NCI-H345 treated with DMSO at 0.1 percent for 48 hours (cell line): ENCODE data around the gene LRRC19.

Experiments used
- DNase-seq: peaks from one replicate; lab custom pipeline; 2025; ENCODE audit not compliant: unreplicated experiment; lab: John Stamatoyannopoulos, UW

The LRRC19 gene

DNA sequence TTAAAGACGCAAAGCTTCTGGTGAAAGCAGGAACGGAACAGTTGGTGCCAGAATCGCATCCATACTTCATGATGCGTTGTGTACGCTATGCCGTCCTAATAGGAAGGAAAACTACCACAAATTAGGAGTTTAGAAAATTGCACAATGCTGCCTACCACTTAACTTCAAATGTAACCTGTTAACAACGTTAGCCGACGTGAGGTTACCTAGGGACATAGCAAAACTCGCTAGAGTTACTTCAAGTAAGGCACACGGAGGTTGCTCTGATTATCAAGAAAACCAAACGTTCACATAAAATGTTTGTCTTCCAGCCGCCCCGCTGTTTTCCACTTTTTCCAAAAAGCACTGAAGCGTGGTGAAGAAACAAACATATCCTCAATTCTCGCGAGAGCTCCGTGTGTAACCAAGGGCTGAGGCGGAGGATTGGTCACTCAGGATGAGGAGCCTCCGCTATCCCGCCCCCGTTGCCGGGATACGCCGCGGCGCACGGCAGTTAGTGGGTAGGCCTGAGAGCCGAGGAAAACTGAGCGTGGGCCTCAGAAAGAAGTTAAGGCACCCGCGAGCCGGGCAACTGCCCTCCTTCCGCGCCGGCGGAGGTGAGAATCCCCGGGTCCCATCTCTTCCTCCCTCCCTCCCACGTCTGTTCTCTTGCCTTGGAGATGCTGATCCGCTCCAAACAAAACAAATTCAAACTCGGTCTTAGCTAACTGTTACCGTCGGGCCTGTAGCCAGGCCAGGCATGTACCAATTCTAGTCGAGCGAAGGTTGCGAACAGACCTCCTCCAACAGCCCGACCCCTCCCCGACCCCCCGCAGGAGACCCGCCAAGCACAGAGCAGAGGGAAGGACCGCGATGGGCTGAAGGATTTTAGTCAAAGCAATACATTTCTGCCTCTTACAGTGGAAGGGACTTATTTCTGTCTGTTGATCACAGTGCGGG lies 49.3 kb downstream of the LRRC19 start, which contains the start of gene IFT74:
Gene IFT74, plus strand, starts transcription at position 492 of the 939 bp plus-strand sequence. CDS start 5,556 bp downstream, outside the sequence.
- peak; percentile 93 for DNase-seq

DNA sequence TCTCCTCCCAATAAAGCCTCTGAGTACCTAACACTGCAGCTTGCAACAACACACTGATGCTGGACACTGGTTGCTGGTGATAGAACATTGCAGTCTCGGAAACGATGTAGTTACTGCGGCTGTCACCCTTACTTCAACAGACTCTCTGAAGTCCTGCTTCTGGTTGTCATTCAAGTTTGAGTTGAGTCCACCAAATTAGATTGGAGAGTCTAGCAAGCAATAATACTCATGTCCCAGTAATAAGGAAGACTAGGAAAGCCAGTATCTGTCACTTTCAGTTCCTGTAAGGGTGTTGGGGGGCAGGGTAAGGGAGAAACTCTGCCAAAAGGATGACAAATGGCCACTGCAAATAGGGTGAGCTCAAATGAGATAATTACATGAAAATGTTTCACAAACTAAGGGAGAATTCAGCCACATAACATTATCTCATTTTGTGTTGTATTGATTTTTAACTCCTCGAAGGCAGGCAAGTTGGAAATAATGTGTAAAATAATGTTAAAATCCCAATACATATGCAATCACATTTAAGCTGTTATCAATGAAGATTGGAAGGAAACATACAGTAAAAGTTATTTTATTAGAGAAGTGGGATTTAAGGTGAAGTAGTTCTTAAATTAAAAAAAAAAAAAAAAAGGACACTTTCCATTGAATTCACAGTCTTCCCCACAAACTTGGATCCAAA lies 50.1 kb downstream of the LRRC19 start:
- DNase-seq, result no peak

DNA sequence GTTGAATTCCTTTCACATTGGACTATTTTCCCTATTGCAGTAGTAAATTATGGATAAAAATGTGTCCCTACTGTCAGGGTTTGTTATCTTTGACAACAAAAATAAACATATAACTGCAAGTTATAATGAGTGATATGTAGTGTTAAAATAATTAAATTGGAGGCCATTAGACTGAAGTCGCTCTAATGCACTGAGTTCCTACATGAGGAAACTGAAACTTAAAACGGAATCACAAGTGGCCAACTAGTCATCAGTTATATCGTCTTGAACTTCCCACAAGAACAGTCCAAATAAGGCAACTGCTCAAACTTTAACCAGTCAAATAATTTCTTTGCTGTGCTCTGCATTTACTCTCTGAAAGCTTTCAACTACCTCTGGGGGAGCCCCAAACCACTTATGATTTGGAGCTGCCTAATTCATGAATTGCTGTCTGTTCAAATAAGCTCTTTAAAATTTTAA lies 51.4 kb downstream of the LRRC19 start:
- no peak for DNase-seq

DNA sequence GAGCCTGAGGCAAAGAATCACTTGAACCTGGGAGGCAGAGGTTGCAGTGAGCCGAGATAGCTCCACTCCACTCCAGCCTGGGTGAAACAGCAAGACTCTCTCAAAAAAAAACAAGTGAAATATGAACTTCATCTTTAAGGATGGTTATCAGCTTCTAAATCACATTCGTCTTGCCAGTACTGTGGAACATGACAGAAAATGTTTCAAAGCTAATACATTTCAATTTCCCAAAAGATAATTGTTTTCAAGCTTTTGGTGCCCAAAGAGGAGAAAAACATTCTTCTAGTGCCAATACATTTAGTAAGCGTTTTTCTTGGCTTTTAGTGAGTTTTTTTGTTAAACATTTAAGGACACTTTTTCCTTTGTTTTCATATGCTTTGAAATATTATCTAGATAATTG lies 53.7 kb downstream of the LRRC19 start:
- no peak for DNase-seq

DNA sequence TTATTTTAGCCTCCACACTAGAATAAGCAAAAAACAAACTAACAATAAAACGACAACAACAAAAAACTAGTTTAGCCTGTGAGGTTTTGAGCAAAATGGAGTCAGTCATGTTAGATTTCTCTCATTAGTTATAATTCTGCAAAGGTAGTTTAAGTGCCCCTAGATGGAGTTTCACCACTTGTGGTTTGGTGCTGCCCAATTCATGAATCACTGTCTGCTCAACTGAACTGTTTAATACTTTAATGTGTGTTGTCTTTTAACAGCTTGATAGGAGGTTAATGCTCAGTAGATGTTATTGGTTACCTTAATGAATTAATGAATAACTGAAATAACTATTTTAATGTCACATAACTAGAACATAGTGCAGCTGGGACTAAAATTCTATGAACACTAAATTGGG lies 55.0 kb downstream of the LRRC19 start:
- DNase-seq, result no peak

DNA sequence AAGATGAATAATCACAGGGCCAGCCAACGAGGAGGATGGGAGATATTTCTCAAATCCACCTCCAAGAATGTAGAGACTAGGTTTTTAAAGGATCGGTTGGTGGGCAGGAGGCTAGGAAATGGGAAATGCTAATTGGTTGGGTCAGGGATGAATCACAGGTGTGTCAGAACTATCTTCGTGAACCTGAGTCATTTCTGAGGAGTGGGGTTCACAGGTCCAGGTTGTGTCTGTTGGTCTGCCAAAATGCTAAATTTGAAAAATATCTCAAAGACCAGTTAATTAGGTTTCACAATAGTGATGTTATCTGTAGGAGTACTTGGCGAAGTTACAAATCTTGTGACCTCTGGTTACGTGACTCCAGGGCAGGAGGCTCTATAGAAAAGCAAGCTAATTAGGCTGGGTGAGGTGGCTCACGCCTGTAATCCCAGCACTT lies 55.8 kb downstream of the LRRC19 start:
- DNase-seq, result no peak

DNA sequence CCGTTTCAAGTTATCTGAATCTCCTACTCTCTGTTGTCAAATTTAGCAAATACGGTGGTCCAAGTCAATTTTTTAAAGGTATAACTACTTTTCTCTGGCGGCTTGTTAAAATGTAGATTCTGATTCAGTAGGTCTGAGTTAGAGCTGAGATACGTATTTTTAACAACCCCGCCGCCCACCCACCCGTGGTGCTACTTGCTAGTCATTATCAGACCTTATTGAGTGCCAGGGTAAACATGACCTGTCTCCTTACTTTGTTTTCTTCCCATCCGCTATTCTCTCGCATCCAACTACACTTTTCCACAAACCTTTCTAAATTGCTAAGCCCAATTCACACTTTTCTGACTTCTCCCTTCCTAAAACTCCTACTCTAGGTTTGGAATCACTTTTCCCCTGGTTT lies 57.7 kb downstream of the LRRC19 start:
- no peak for DNase-seq

DNA sequence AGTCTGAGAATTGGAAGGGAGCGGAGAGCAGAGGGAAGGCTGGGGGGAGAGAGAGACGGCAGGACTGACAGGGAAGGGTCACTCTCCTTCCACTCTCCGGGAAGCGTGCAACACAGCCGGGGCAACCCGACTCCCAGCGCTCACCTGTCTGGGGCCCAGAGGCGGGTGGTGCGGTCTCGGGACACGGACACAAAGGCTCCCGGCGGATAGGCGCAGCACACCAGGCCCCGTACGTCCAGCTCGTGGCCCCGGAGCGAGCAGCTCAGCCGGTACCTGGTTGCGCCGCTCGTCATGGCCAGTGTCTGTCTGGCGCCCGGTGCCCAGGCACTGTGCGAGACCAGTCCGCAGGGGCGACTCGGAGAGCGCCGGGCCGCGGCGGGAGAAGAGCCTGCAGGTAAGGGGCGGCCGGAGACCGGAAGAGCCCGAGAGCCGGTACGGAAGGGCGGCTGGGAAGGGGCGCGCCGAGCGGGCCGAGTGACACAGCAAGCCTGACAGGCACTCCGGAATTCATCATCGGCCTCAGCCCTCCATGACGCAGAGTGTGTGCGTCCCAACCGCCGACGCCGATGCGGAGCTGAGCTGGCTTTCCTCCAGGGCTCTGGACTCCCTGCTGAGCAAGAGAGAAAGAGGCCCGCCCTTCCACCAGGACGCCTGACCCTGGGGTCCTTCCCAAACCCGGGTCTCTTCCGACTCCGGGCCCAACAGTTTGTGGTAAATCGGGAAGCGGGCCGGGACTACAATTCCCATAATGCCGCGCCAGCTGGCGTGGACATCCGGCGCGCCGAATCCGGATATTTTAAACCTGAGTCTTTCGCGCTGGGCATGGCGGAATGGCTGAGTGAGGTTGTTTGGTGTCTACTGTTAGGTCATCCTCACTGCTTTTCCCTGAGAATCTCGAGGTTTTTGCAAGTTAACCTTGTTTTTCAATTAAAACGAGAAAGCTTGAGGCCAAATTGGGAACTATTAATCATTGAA lies 58.4 kb downstream of the LRRC19 start, which contains the start of gene PLAA:
Gene PLAA, minus strand, starts transcription at position 490 of the 975 bp plus-strand sequence. Its CDS starts 197 bp downstream, at position 293.
- peak; percentile 96 for DNase-seq

DNA sequence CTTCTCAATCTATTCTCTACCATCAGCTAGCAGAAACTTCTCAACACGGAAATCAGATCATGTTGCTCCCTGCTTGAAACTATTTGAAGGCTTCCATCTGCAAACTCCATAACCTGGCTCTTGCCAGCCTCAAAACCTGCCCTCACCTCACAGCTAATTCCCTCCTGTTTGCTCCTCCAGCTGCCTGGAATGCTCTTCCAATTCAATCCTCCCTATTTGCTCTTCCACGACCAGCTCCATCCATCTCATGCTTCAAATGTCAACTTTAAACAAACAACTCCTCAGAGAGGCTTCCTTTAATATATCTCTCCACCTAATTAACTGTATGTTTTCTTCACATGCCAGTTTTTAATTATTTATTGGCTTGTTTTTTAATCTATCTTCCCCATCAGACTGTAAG lies 59.9 kb downstream of the LRRC19 start:
- no peak for DNase-seq
